Natural killer cell treated with Interleukin-12 subunit alpha and Interleukin-12 subunit beta and Interleukin-15 and Interleukin-18, amount 100 ng/mL, for 72 hours (primary cell): ENCODE data around the gene CEMIP2. TPM values are rescaled to one million over a fixed set of nuclear protein-coding genes. Genes with fewer than 3 reads are reported as not detected.
A peak's percentile ranks its signal among the peaks of the same experiment; 100 is the strongest.

Experiments
- ATAC-seq, 2 donors: fragments of 150-1000 bp; cut with Tn5 transposase in 1 of 2; sonication (Bioruptor Pico), chemical (Tn5 transposase) in 1 of 2; 2 replicates each; pipeline ENCODE4 v1.10.0; 2021
- DNase-seq: peaks from one replicate; pipeline ENCODE4 v3.0.0; 2022; ENCODE audit warnings: low spot score
- H3K27ac Mint-ChIP-seq, 2 donors: 1 replicate in 1 of 2; 2 replicates in 1 of 2; pipeline ENCODE4 v1.8.0; 2022; ENCODE audit warnings: mixed read lengths in 2 of 2, mild to moderate bottlenecking in 1 of 2, moderate library complexity in 1 of 2
- H3K27me3 Mint-ChIP-seq, 2 donors: 1 replicate in 1 of 2; 2 replicates in 1 of 2; pipeline ENCODE4 v1.8.0; 2022; ENCODE audit warnings: mixed read lengths in 2 of 2
- H3K36me3 Mint-ChIP-seq: one replicate; pipeline ENCODE4 v1.8.0; 2022; ENCODE audit warnings: mixed read lengths
- H3K4me1 Mint-ChIP-seq, 2 donors: 1 replicate in 1 of 2; 2 replicates in 1 of 2; pipeline ENCODE4 v1.8.0; 2022; ENCODE audit warnings: low read depth in 2 of 2, mixed read lengths in 2 of 2, mild to moderate bottlenecking in 1 of 2
- H3K4me3 Mint-ChIP-seq: one replicate; pipeline ENCODE4 v1.8.0; 2022; ENCODE audit warnings: mixed read lengths
- H3K9me3 Mint-ChIP-seq: 2 replicates; pipeline ENCODE4 v1.8.0; 2022; ENCODE audit warnings: mixed read lengths
- total RNA-seq, 2 donors: library from RNA; stranded (reverse); gene quantifications; one replicate each; pipeline ENCODE4 v1.2.3, GENCODE V29; 2022

CEMIP2 gene
- total RNA-seq, 2 donors from 2014 or later = 39.8 to 63.7 TPM

DNA sequence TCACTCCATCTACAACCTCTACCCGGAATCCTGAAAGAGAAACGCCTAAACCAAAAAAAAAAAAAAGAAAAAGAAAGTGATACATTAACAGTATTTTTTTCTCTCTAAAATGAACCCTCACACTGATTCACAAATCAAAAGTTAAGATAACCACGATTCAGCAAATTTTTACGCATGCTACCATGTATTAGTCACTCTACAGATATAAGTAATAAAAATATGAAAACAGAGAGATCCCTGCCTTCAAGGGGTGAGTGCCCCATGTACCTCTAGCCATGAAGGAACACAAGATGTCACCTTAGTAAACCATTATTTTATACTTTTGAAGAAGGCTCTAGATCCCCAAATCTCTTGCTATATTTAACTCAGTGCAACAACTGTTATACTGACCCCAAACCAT, 33.4 kb downstream of the CEMIP2 start:
- H3K36me3 Mint-ChIP-seq = peaks cover 40% of the 10 kb centered on the region

DNA sequence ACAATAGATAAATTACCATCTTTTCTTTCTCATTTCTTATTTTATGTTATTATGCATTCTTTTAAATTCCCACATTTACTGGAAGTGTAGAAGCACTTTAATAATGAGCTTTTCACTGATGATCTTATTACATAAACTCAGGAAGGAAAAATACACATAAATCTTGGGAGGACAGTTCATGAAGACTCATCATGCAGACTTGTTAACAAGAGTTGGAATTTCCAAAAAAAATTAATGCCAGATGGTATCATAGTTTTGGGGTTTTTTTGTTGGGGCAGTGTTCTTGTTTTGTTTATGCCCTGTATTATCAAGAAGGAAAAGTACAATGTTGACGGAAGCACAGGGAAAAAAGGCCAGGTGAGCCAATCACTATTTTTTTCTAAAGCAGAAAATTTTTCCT, 35.1 kb downstream of the CEMIP2 start:
- Mint-ChIP-seq H3K9me3 (no peaks in the 10 kb centered on the region), H3K36me3 (peaks cover 40% of the 10 kb centered on the region), H3K4me1 (peaks cover 0 to 5% of the 10 kb centered on the region in 2 donors), H3K4me3 (no peak overlapping the region), H3K27me3 (no peaks in the 10 kb centered on the region), H3K27ac (no peak overlapping the region)
- DNase-seq (no peak), ATAC-seq (no peak)

More for the DNA sequence above, 33.4 kb downstream of the CEMIP2 start:
- Mint-ChIP-seq H3K27me3 (no peaks in the 10 kb centered on the region), H3K4me1 (peaks cover 1 to 5% of the 10 kb centered on the region in 2 donors), H3K4me3 (no peak overlapping the region), H3K27ac (no peak overlapping the region), H3K9me3 (no peaks in the 10 kb centered on the region)
- no peak for ATAC-seq
- no peak for DNase-seq

DNA sequence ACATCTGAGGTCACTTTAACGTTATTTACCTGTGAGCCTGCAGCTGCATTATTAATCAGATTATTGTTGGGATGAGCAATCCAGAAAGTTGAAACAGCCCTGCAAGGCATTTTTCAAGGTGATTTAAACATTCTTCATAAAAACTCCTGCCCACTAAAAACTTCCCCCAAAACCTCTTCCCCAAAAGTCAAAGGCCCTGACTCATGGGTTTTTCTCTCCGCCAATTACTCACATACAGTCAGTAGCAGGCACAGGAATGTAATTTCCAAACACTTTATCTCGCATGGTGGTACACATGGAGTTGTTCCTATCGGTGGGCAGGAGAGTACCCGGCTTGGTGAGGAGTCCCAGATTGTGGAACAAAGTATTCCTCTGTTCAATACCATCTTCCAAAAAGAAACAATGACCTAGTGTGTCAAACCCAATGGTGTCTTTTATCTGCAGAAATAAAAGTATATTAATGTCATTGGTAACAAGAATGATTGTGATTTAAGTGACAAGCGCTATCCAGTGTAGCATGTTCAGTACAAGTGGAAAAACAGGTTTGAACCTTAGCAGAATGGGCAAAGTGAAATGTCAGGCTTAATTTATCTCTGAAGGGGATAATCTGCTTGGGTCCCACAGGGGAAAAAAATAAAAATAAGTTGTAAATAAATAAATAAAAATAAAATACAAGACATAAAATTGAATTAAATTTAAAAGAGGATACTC, 38.3 kb downstream of the CEMIP2 start:
- H3K4me1 Mint-ChIP-seq = peaks cover 0 to 3% of the 10 kb centered on the region in 2 donors
- H3K27ac Mint-ChIP-seq = no peak overlapping the region
- no peak overlapping the region for H3K4me3 Mint-ChIP-seq
- H3K9me3 Mint-ChIP-seq = no peaks in the 10 kb centered on the region
- H3K36me3 Mint-ChIP-seq = peaks cover 32% of the 10 kb centered on the region
- DNase-seq (no peak), ATAC-seq (no peak)
- H3K27me3 Mint-ChIP-seq = no peaks in the 10 kb centered on the region

DNA sequence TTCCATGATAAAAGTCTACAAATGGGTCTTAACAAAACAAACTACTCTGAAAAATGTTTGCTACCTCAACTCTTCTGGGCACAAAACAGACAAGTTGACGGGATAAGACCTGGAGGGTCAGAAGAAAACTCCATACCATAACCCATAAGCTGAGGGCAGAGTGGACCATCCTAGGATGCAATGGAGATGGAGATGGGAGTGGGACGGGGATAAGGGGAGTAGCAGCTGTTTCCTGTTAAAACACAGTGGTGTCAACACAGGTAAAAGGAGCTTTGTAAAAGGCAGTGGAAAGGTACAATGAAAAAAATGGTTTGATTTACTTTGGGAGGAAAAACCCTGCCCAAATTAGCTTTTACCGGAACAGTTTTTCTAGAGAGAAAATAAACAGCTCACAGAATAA, 41.6 kb downstream of the CEMIP2 start:
- ATAC-seq (no peak), DNase-seq (no peak)
- no peak overlapping the region for H3K4me3 Mint-ChIP-seq
- H3K27ac Mint-ChIP-seq = no peak overlapping the region
- peaks cover 33% of the 10 kb centered on the region for H3K36me3 Mint-ChIP-seq
- no peaks in the 10 kb centered on the region for H3K9me3 Mint-ChIP-seq
- peaks cover 0 to 5% of the 10 kb centered on the region in 2 donors for H3K4me1 Mint-ChIP-seq
- H3K27me3 Mint-ChIP-seq = no peaks in the 10 kb centered on the region

DNA sequence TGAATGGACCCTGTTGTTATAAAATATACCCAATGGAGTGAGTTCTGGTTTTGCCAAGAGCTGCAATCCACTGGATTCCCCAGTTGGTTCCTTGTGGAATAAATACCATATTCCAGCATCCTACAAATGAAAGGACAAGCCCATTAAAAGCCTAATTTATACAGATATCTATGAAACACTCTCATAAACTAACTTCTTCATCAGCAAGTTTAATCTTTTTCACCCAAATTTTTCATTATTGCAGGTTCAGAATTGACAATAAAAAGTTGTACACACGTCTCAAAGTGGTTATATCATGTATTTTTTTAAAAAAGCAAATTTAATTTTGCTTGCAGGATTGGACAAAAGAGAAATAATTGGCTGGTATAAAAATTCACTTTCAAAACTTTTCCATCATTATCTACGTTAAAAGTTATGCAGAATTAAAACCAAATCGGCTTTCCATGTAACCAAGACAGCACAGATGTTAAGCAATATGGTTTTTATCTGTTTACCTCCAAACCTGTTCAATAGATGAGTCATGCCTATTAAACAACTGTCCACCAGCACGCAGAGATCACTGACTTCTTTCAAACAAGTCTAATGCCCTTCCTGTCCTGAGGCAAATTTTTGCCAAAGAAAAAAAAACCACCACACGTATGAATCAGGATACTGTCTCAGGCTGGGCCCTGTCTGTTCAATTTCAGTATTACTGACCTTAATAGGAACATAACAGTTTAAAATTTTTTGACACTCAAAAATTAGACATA, 42.5 kb downstream of the CEMIP2 start:
- H3K9me3 Mint-ChIP-seq = no peaks in the 10 kb centered on the region
- DNase-seq = no peak
- ATAC-seq = no peak
- no peak overlapping the region for H3K27ac Mint-ChIP-seq
- peaks cover 0 to 5% of the 10 kb centered on the region in 2 donors for H3K4me1 Mint-ChIP-seq
- no peak overlapping the region for H3K4me3 Mint-ChIP-seq
- H3K27me3 Mint-ChIP-seq = no peaks in the 10 kb centered on the region
- H3K36me3 Mint-ChIP-seq = peaks cover 32% of the 10 kb centered on the region

DNA sequence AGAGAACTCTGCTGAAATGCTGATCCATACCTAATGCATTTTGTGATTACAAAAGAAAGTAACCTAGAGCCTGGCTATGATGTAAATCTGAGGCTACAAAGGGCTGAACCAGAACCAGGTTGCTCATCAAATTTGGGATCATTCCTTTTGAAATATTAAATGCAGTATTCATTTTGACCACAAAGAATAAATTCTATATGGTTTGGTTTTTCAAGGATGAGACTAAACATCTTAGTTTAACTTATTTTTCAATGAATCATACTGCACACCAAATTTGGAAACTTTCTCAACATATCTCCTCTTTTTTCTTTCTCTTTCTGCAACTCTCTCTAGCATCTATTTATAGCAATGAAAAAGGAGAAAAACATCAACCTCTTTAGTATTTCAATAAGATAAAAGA, 46.5 kb downstream of the CEMIP2 start:
- H3K27ac Mint-ChIP-seq = no peak overlapping the region
- H3K4me3 Mint-ChIP-seq = no peak overlapping the region
- no peaks in the 10 kb centered on the region for H3K27me3 Mint-ChIP-seq
- peaks cover 5 to 10% of the 10 kb centered on the region in 2 donors for H3K4me1 Mint-ChIP-seq
- no peaks in the 10 kb centered on the region for H3K9me3 Mint-ChIP-seq
- H3K36me3 Mint-ChIP-seq = peaks cover 27% of the 10 kb centered on the region
- ATAC-seq (no peak), DNase-seq (no peak)

DNA sequence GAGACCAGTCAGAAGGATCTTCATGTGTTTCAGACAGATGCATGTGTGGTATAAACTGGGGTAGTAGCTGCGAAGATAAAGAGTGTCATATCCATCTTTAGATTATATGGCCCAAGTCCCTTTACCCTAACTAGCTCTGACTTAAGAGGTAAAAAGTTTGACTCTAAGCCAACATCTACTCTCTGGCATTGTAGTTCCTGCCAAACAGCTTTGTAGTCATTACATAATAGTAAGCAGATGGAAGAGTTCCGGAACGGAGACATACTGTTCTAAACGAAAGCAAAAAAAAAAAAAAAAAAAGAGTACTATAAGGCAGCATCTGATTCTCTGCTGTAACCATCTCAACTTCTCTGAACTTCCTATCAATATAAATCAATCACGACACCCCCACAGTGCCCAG, 48.8 kb downstream of the CEMIP2 start:
- DNase-seq (no peak), ATAC-seq (no peak)
- Mint-ChIP-seq H3K4me1 (peaks cover 5 to 7% of the 10 kb centered on the region in 2 donors), H3K9me3 (no peaks in the 10 kb centered on the region), H3K27ac (no peak overlapping the region), H3K27me3 (no peaks in the 10 kb centered on the region), H3K36me3 (peaks cover 32% of the 10 kb centered on the region), H3K4me3 (no peak overlapping the region)

DNA sequence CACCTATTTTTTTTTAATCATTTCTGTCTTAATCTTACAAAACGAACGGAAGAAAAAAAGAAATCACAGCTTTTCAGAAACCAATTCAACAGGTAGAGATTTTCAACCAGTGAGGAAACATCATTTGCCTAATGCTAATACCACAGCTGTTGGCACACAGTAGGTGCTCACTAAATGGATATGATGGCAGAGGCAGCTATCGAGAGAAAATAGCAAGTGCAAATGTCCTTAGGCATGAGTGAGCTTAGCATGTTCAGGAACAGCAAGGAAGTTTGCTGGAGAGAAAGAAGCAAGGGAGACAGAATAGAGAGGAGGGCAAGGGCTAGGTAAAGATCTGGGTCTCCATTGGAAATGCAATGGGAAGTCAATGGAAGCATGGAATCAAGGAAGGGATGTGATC, 49.2 kb downstream of the CEMIP2 start:
- Mint-ChIP-seq H3K36me3 (peaks cover 32% of the 10 kb centered on the region), H3K27ac (no peak overlapping the region)

DNA sequence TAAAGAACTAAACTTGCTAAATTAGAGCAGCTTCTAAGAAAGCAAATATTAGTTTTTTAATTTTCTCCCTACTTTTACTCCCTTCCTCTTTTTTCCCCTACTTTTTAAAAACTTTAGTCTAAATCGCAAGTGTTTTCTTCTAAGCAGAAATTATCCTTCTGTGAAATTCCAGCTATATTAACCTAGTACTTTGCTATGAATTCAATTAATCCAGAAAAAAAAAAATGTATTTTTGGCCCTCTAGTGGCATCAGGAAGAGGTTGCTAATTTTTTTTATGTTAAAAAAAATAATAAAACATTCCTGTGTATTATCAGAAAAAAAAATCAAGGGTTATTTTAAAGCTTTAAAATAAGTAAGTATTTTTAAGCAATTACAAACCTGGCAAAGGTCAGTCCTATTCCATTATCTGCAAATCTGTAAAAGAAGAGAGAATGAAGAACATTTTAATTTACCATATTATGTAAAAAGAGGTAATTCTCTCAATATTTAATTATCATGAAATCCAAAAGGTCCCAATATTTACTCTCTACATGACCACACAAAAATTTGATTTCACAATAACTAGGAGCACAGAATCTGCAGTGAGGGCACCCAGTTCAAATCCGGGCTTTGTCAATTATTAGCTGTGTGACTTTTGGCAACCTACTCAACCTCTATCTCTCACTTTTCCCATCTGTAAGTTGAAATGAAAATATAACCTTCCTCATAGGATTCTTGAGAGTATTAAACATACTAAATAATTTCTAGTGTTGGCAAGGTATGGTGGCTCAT, 52.0 kb downstream of the CEMIP2 start:
- Mint-ChIP-seq H3K36me3 (peaks cover 37% of the 10 kb centered on the region), H3K9me3 (no peaks in the 10 kb centered on the region), H3K4me3 (no peak overlapping the region)

More for the DNA sequence above, 49.2 kb downstream of the CEMIP2 start:
- H3K9me3 Mint-ChIP-seq = no peaks in the 10 kb centered on the region
- ATAC-seq (no peak), DNase-seq (no peak)
- H3K27me3 Mint-ChIP-seq = no peaks in the 10 kb centered on the region
- H3K4me3 Mint-ChIP-seq = no peak overlapping the region
- H3K4me1 Mint-ChIP-seq = peaks cover 5 to 7% of the 10 kb centered on the region in 2 donors

DNA sequence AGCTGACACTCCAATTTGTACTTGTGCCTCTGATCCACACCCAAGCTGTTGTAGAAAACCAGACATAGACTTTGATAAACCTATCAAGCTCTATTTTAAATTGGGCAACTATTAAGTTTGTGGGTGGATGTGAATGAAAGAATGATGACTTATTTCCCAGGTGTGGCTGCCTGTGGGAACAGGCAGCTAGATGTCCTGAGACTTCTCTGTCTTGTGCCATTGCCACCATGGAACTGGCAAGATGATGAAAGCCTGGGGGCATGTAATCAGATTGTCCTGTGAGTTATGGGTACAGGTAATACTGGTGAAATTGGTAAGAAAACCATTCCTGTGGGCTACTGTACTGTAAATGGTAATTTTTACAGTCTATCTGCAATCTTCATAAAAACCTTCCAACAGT, 57.5 kb downstream of the CEMIP2 start:
- Mint-ChIP-seq H3K4me3 (no peak overlapping the region), H3K27ac (no peak overlapping the region), H3K27me3 (no peaks in the 10 kb centered on the region), H3K9me3 (no peaks in the 10 kb centered on the region), H3K4me1 (peaks cover 0 to 5% of the 10 kb centered on the region in 2 donors), H3K36me3 (peaks cover 34% of the 10 kb centered on the region)
- no peak for ATAC-seq
- no peak for DNase-seq

More for the DNA sequence above, 52.0 kb downstream of the CEMIP2 start:
- peaks cover 5 to 7% of the 10 kb centered on the region in 2 donors for H3K4me1 Mint-ChIP-seq
- DNase-seq = no peak
- no peak overlapping the region for H3K27ac Mint-ChIP-seq
- ATAC-seq = no peak
- H3K27me3 Mint-ChIP-seq = no peaks in the 10 kb centered on the region

DNA sequence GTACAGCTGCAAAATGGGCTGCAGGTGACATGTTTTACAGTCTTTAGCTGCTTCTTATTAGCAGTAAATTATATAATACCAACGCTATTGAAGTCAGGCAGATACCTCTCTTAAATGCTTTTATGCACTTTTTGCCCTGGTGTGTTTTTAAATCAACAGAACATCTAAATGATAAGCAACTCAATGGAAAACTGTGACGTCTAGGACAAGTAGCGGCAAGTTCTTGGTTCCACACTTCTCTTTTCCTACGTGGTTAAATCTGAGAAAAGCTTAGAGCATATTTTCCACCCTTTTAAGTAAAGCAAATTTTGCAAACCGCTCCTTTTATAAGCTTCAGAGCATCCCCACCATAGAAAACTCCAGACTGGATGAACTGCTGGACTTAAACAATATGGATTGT, 58.1 kb downstream of the CEMIP2 start:
- Mint-ChIP-seq H3K4me1 (peaks cover 0 to 5% of the 10 kb centered on the region in 2 donors), H3K9me3 (no peaks in the 10 kb centered on the region), H3K4me3 (no peak overlapping the region), H3K27ac (peak overlapping the region in 1 of 2 donors; percentile 40), H3K27me3 (no peaks in the 10 kb centered on the region), H3K36me3 (peaks cover 34% of the 10 kb centered on the region)
- DNase-seq (no peak), ATAC-seq (no peak)

DNA sequence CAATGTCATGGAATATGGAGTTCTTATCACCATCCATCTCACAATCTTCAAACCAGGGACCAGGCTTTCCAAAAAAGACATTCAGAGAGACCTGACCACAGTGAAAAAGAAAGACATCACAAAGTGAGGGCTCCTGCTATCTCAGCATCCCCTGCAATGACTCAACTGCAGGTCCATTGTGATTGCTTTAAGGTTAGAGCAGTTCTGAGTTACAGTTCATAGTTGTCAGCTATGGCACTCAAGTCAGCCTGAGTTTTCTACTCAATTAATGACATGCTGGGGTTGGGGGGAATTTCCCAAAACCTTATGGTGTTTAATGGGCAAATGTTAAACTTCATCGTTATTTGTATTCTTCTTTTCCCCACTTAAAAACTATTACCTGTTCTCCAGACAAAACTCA, 58.9 kb downstream of the CEMIP2 start:
- Mint-ChIP-seq H3K4me1 (peaks cover 0 to 5% of the 10 kb centered on the region in 2 donors), H3K9me3 (no peaks in the 10 kb centered on the region), H3K4me3 (no peak overlapping the region), H3K36me3 (peaks cover 36% of the 10 kb centered on the region), H3K27me3 (no peaks in the 10 kb centered on the region), H3K27ac (no peak overlapping the region)
- ATAC-seq (no peak), DNase-seq (no peak)

DNA sequence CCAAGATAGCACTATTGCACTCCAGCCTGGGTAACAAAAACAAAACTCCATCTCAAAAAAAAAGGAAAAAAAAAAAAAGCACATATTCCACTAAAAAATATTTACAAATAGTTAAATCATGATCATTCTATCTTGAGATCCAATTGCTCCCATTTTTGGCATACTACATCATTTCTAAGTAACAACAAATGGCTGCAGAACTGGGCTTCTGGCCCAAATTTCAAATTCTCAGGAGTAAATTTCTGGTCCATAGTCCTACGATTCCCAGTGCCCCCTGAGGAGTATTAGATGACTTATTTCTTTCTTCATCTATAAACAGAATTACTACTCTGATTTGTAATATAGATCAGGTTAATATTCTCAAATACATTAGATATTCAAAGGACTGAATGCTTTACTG, 62.1 kb downstream of the CEMIP2 start:
- DNase-seq (no peak), ATAC-seq (no peak)
- peaks cover 34% of the 10 kb centered on the region for H3K36me3 Mint-ChIP-seq
- H3K27me3 Mint-ChIP-seq = no peaks in the 10 kb centered on the region
- H3K4me1 Mint-ChIP-seq = peaks cover 12% of the 10 kb centered on the region in 2 donors
- H3K9me3 Mint-ChIP-seq = no peaks in the 10 kb centered on the region
- H3K4me3 Mint-ChIP-seq = no peak overlapping the region
- H3K27ac Mint-ChIP-seq = no peak overlapping the region

DNA sequence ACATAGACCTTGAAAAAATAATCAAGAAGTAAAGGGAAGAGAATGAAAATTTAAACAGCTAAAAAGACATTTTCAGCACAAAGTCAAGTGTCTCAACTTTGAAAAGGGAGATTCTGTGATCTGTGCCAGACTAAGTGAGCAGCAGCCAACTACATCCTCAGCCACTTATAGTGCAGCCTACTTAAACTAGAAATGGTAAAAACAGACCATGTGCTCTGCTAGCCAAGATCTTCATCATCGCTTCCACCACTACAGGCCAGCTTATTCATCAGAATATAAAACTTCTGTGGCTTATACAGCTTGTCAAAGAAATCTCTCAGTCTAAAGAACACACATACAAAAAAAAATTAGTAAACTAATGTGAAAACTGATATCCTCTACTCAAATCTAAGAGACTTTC, 63.5 kb downstream of the CEMIP2 start:
- no peak for DNase-seq
- ATAC-seq = no peak
- Mint-ChIP-seq H3K4me3 (no peak overlapping the region), H3K27me3 (no peaks in the 10 kb centered on the region), H3K4me1 (peaks cover 12% of the 10 kb centered on the region in 2 donors), H3K27ac (peak overlapping the region in 1 of 2 donors; percentile 53), H3K36me3 (peaks cover 39% of the 10 kb centered on the region), H3K9me3 (no peaks in the 10 kb centered on the region)
